GM13976 (cell line): ENCODE data around the gene CNPY2.

ENCODE experiments used
- DNase-seq: peaks from one replicate; pipeline ENCODE4 v3.0.0; 2012; ENCODE audit warnings: low spot score
- in situ Hi-C: fragments of 300-500 bp; cut with MboI; formaldehyde crosslinking; loops from one replicate; pipeline ENCODE4 v1.12.0; 2022; ENCODE audit warnings: low sequenced_read_pairs, mixed read lengths, inconsistent platforms; ENCODE audit not compliant: unreplicated experiment
- TF ChIP-seq, protein P1 (sequence below): IDR thresholded peaks from 2 replicates; pipeline ENCODE4 v1.5.1; 2012; ENCODE audit warnings: borderline replicate concordance, mild to moderate bottlenecking; ENCODE audit not compliant: insufficient read depth; ENCODE audit errors: extremely low read depth, missing control alignments, control extremely low read depth

CNPY2 gene

DNA sequence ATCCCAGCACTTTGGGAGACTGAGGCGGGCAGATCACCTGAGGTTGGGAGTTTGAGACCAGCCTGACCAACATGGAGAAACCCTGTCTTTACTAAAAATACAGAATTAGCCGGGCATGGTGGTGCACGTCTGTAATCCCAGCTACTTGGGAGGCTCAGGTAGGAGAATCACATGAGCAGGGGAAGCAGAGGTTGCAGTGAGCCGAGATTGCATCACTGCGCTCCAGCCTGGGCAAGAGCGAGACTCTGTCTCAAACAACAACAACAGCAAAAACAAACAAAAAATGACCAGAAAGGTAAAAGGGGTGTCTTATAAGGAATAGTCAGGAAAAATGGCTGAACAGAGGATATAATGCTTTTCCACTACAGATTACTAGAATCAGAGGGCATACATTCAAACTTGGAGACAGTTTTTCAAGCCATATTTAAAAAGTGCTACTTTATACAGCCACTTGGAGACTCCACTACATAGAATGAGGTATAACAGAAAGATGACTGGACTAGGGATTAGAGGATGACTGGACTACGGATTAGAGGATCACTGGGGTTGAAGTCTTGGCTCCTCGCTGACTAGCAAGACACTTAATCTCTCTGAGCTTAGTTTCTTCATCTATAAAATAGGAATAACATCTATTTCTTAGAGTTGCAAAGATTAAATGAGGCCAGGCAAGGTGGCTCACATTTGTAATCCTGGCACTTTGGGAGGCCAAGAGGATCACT lies 10.8 kb downstream of the CNPY2 start:
- TF ChIP-seq, protein P1, sequence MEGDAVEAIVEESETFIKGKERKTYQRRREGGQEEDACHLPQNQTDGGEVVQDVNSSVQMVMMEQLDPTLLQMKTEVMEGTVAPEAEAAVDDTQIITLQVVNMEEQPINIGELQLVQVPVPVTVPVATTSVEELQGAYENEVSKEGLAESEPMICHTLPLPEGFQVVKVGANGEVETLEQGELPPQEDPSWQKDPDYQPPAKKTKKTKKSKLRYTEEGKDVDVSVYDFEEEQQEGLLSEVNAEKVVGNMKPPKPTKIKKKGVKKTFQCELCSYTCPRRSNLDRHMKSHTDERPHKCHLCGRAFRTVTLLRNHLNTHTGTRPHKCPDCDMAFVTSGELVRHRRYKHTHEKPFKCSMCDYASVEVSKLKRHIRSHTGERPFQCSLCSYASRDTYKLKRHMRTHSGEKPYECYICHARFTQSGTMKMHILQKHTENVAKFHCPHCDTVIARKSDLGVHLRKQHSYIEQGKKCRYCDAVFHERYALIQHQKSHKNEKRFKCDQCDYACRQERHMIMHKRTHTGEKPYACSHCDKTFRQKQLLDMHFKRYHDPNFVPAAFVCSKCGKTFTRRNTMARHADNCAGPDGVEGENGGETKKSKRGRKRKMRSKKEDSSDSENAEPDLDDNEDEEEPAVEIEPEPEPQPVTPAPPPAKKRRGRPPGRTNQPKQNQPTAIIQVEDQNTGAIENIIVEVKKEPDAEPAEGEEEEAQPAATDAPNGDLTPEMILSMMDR = no peak
- in situ Hi-C loops = no loop called here
- no peak for DNase-seq

DNA sequence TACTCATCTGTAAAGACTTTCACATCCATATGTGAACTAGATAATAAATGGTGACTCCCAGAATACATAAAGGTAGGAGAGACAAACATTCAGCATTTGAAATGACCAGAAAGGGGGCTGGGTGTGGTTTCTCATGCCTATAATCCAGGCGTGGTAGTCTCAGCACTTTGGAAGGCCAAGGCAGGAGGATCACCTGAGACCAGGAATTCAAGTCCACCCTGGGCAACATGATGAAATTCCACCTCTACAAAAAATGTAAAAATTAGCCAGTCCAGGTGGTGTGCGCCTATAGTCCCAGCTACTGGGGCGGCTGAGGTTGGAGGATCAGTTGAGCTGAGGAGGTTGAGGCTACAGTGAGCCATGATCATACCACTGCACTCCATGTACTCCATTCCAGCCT lies 11.5 kb downstream of the CNPY2 start:
- DNase-seq = no peak
- in situ Hi-C loops = no loop called here
- TF ChIP-seq, protein P1 = no peak

GRCh38 chr12:56300644-56301464 lies 14.9 kb downstream of the CNPY2 start:
- no peak for DNase-seq
- TF ChIP-seq, protein P1 = no peak
- in situ Hi-C loops = no loop called here

- TF ChIP-seq, protein P1 = no peak
- in situ Hi-C loops = no loop called here
- peak; percentile 97 for DNase-seq
Observed at GRCh38 chr12:56299853-56300643, 15.7 kb downstream of the CNPY2 start, which contains the start of gene CS. TSS of gene CS (minus strand) at chr12:56300330. CDS start at chr12:56300201, 129 bp downstream.

GRCh38 chr12:56299308-56299852 lies 16.4 kb downstream of the CNPY2 start:
- in situ Hi-C loops = no loop called here
- TF ChIP-seq, protein P1 = no peak
- no peak for DNase-seq

DNA sequence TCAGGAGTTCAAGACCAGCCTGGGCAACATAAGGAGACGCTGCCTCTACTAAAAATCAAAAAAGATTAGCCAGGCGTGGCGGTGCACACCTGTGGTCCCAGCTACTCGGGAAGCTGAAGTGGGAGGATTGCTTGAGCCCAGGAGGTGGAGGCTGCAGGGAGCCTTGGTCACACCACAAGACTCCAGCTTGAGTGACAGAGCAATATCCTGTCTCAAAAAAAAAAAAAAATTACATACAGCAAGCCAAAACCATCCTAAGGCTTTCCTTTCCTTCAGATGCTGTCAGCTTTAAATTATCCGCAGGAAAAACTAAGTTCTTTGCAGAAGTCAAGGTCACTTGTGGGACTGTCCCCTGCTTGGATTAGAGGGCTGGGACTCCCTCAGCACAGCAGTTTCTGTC lies 17.0 kb downstream of the CNPY2 start:
- DNase-seq = no peak
- in situ Hi-C loops = no loop called here
- TF ChIP-seq, protein P1 = no peak
